B cell (primary cell): ENCODE data around the gene PDE11A.

Experiments used
- EZH2 ChIP-seq: IDR thresholded peaks from 2 replicates; pipeline ENCODE4 v1.6.1; 2012; ENCODE audit warnings: borderline replicate concordance, low read depth, mild to moderate bottlenecking, moderate library complexity, low read length; ENCODE audit not compliant: insufficient read depth, poor library complexity, severe bottlenecking
- TF ChIP-seq, protein P1 (sequence below): fragments of 200-600 bp; IDR thresholded peaks from one replicate; pipeline ENCODE4 v1.8.0; 2022; ENCODE audit warnings: antibody characterized with exemption, mild to moderate bottlenecking

DNA sequence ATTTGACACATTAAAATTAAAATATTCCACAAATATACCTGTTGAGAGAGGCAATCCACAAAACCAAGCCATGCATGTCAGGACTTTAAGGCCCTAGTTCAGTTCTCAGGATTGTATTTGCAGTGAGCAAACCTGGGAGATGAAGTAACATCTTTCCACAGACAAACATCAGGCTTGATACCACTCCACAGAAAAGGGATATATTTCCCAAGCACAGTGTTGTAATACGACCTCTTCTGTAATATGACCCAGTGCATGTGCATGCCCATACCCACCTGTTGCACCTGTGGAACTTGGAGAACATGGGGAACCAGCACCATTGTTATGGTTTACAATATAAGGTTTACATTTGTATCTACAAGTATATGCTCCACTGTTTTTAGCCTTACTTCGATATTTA, 184.0 kb downstream of the PDE11A start:
- TF ChIP-seq, protein P1, sequence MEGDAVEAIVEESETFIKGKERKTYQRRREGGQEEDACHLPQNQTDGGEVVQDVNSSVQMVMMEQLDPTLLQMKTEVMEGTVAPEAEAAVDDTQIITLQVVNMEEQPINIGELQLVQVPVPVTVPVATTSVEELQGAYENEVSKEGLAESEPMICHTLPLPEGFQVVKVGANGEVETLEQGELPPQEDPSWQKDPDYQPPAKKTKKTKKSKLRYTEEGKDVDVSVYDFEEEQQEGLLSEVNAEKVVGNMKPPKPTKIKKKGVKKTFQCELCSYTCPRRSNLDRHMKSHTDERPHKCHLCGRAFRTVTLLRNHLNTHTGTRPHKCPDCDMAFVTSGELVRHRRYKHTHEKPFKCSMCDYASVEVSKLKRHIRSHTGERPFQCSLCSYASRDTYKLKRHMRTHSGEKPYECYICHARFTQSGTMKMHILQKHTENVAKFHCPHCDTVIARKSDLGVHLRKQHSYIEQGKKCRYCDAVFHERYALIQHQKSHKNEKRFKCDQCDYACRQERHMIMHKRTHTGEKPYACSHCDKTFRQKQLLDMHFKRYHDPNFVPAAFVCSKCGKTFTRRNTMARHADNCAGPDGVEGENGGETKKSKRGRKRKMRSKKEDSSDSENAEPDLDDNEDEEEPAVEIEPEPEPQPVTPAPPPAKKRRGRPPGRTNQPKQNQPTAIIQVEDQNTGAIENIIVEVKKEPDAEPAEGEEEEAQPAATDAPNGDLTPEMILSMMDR: no peak
- no peak for TF ChIP-seq EZH2
